ENCODE results near the gene HABP2.

GRCh38 chr10:113576852-113577251 is 24.0 kb downstream of the HABP2 start:
- TF ChIP-seq POLR2A (IDR thresholded peaks at IDR 0.05) (no peak), CTCF (IDR thresholded peaks at IDR 0.05) (no peak)
